ENCODE results near the gene SLC38A6. TPM values are rescaled to one million over a fixed set of nuclear protein-coding genes. Genes with fewer than 3 reads are reported as not detected.

The SLC38A6 gene
- total RNA-seq, 2 experiments from 2014 or later: 15.8 to 16.8 TPM

- ChIA-PET POLR2A (no interaction called here), CTCF (ENCODE audit: unreplicated experiment) (no interaction called here)
- Histone ChIP-seq H3K36me3 (ENCODE audit: insufficient read depth, low read length) (no peaks in the 10 kb centered on the region), H3K4me3 (ENCODE audit: low read depth, low read length, poor library complexity, severe bottlenecking) (no peak overlapping the region), H4K20me1 (ENCODE audit: insufficient read depth, low read length) (no peaks in the 10 kb centered on the region), H2AFZ (ENCODE audit: low read length) (no peak overlapping the region), H3K9me2 (ENCODE audit: insufficient read depth, low read length) (no peaks in the 10 kb centered on the region), H3K79me2 (ENCODE audit: insufficient read depth, low read depth, low read length) (no peaks in the 10 kb centered on the region), H3K4me2 (ENCODE audit: low read length) (no peak overlapping the region), H3K27ac (ENCODE audit: low read depth, low read length, poor library complexity, severe bottlenecking) (no peak overlapping the region), H3K9me3 (ENCODE audit: low read length) (no peaks in the 10 kb centered on the region), H3K4me1 (ENCODE audit: insufficient read depth, low read length, poor library complexity, severe bottlenecking) (no peaks in the 10 kb centered on the region)
- intact Hi-C loops (cut with micrococcal nuclease; ENCODE audit: unreplicated experiment): no loop called here
- TF ChIP-seq, protein P1, sequence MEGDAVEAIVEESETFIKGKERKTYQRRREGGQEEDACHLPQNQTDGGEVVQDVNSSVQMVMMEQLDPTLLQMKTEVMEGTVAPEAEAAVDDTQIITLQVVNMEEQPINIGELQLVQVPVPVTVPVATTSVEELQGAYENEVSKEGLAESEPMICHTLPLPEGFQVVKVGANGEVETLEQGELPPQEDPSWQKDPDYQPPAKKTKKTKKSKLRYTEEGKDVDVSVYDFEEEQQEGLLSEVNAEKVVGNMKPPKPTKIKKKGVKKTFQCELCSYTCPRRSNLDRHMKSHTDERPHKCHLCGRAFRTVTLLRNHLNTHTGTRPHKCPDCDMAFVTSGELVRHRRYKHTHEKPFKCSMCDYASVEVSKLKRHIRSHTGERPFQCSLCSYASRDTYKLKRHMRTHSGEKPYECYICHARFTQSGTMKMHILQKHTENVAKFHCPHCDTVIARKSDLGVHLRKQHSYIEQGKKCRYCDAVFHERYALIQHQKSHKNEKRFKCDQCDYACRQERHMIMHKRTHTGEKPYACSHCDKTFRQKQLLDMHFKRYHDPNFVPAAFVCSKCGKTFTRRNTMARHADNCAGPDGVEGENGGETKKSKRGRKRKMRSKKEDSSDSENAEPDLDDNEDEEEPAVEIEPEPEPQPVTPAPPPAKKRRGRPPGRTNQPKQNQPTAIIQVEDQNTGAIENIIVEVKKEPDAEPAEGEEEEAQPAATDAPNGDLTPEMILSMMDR (conservative IDR thresholded peaks at IDR 0.05; ENCODE audit: low read length): no peak
- TF ChIP-seq EZH2phosphoT487 (IDR thresholded peaks at IDR 0.05; ENCODE audit: borderline replicate concordance, low read depth, low read length): no peak
- no peak for DNase-seq (ENCODE audit: low spot score)
- no TSS peak for BruUV-seq (replicated peaks)
Measured at GRCh38 chr14:60945984-60946383, 35.1 kb upstream of the SLC38A6 start.

GRCh38 chr14:60946773-60947172, 34.3 kb upstream of the SLC38A6 start:
- POLR2A ChIA-PET: no interaction called here

DNA sequence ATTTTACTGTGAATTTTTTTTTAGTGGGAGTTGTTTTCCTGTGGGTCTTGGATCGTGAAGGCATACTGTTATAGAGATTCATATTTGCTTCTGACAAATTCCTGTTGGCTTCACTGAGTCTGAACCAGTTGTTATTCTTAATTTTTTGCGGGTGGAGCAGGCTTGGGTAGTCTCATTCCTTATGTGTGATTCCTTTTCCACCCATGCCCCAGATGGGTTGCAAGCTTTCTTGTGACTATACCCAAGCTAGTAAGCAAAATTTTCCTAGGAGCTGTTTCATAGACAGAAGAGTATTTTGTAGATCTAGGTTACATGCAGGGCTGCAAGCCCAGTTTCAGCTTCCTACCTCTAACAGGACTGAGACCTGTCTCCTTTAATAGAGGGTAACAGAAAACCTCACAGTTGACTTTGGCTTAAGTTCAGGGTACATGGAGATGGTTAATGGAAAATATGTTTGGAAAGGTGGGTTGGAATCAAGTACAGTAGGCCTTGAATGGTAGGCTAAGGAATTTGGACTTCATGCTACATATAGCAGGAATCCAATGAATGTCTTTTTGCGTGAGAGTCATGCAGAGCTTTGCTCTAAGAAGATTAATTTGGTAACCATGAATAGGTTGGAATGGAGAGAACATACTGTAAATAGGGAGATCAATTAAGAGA, 29.1 kb upstream of the SLC38A6 start:
- H2AFZ ChIP-seq (ENCODE audit: low read length): no peak overlapping the region
- ChIA-PET POLR2A (interaction anchor here (0.6 kb wide), 1 partner anchor 24 kb away, joined by 6 read pairs; no protein-coding TSS in a partner anchor), CTCF (ENCODE audit: unreplicated experiment) (no interaction called here)
- no peaks in the 10 kb centered on the region for H3K9me2 ChIP-seq (ENCODE audit: insufficient read depth, low read length)
- no peaks in the 10 kb centered on the region for H3K36me3 ChIP-seq (ENCODE audit: insufficient read depth, low read length)
- H3K79me2 ChIP-seq (ENCODE audit: insufficient read depth, low read depth, low read length): no peaks in the 10 kb centered on the region
- H3K4me1 ChIP-seq (ENCODE audit: insufficient read depth, low read length, poor library complexity, severe bottlenecking): no peaks in the 10 kb centered on the region
- TF ChIP-seq EZH2phosphoT487 (IDR thresholded peaks at IDR 0.05; ENCODE audit: borderline replicate concordance, low read depth, low read length): no peak
- H3K4me2 ChIP-seq (ENCODE audit: low read length): no peak overlapping the region
- no peak for DNase-seq (ENCODE audit: low spot score)
- no peaks in the 10 kb centered on the region for H4K20me1 ChIP-seq (ENCODE audit: insufficient read depth, low read length)
- intact Hi-C loops (cut with micrococcal nuclease; ENCODE audit: unreplicated experiment): no loop called here
- H3K4me3 ChIP-seq (ENCODE audit: low read depth, low read length, poor library complexity, severe bottlenecking): no peak overlapping the region
- peaks cover 13% of the 10 kb centered on the region; the same call in 1 of the 2 replicates for H3K9me3 ChIP-seq (ENCODE audit: low read length)
- no TSS peak for BruUV-seq (replicated peaks)
- H3K27ac ChIP-seq (ENCODE audit: low read depth, low read length, poor library complexity, severe bottlenecking): no peak overlapping the region

More at GRCh38 chr14:60946773-60947172, 34.3 kb upstream of the SLC38A6 start:
- H3K4me3 ChIP-seq (ENCODE audit: low read depth, low read length, poor library complexity, severe bottlenecking): no peak overlapping the region
- no peaks in the 10 kb centered on the region for H3K4me1 ChIP-seq (ENCODE audit: insufficient read depth, low read length, poor library complexity, severe bottlenecking)
- H3K27ac ChIP-seq (ENCODE audit: low read depth, low read length, poor library complexity, severe bottlenecking): no peak overlapping the region
- no peaks in the 10 kb centered on the region for H4K20me1 ChIP-seq (ENCODE audit: insufficient read depth, low read length)
- no TSS peak for BruUV-seq (replicated peaks)
- no peaks in the 10 kb centered on the region for H3K36me3 ChIP-seq (ENCODE audit: insufficient read depth, low read length)
- TF ChIP-seq EZH2phosphoT487 (IDR thresholded peaks at IDR 0.05; ENCODE audit: borderline replicate concordance, low read depth, low read length): no peak
- TF ChIP-seq, protein P1 (conservative IDR thresholded peaks at IDR 0.05; ENCODE audit: low read length): no peak
- H3K79me2 ChIP-seq (ENCODE audit: insufficient read depth, low read depth, low read length): no peaks in the 10 kb centered on the region
- no peak for DNase-seq (ENCODE audit: low spot score)
- no peaks in the 10 kb centered on the region for H3K9me2 ChIP-seq (ENCODE audit: insufficient read depth, low read length)
- no peak overlapping the region for H2AFZ ChIP-seq (ENCODE audit: low read length)
- CTCF ChIA-PET (ENCODE audit: unreplicated experiment): no interaction called here
- no peak overlapping the region for H3K4me2 ChIP-seq (ENCODE audit: low read length)
- intact Hi-C loops (cut with micrococcal nuclease; ENCODE audit: unreplicated experiment): no loop called here
- no peaks in the 10 kb centered on the region for H3K9me3 ChIP-seq (ENCODE audit: low read length)
